ENCODE data around the gene AMH. TPM values are rescaled to one million over a fixed set of nuclear protein-coding genes. Genes with fewer than 3 reads are reported as not detected.

Gene AMH
- total RNA-seq, 1 donor from 2014 or later: 1.5 TPM

DNA sequence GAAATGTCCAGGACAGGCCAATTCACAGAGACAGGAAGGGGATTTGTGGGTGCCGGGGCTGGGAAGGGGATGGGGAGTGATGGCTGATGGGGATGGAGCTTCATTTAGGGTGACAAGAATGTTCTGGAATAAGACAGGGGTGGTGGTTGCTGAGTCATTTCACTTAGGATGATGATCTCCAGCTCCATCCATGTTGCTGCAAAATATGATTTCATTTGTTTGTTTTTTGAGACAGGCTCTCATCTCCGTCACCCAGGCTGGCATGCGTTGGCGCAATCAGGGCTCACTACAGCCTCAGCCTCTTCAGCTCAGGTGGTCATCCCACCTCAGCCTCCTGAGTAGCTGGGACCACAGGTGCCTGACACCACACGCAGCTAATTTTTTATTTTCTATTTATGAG lies 10.2 kb downstream of the AMH start:
- DNase-seq (ENCODE audit: low spot score): no peak
- intact Hi-C loops (cut with DNase I): no loop called here

DNA sequence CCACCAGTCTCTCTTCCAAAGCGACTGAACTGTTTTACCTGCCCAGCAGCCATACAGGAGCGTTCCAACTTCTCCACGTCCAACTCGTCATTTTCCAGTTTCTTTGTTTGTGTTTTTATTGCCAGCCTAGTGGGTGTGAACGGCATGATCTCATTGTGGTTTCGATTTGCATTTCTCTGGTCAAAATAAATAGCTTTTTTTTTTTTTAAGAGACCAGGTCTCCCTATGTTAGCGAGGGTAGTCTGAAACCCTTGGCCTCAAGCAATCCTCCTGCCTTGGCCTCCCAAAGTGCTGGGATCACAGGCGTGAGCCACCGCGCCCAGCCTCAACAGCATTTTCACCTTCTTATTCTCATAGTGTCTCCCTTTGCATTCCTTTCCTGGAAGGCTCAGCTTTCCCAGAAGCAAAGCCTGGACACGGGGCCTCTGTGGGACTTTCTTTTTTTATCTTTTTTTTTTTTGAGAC lies 11.2 kb downstream of the AMH start:
- intact Hi-C loops (cut with DNase I): no loop called here
- no peak for DNase-seq (ENCODE audit: low spot score)

DNA sequence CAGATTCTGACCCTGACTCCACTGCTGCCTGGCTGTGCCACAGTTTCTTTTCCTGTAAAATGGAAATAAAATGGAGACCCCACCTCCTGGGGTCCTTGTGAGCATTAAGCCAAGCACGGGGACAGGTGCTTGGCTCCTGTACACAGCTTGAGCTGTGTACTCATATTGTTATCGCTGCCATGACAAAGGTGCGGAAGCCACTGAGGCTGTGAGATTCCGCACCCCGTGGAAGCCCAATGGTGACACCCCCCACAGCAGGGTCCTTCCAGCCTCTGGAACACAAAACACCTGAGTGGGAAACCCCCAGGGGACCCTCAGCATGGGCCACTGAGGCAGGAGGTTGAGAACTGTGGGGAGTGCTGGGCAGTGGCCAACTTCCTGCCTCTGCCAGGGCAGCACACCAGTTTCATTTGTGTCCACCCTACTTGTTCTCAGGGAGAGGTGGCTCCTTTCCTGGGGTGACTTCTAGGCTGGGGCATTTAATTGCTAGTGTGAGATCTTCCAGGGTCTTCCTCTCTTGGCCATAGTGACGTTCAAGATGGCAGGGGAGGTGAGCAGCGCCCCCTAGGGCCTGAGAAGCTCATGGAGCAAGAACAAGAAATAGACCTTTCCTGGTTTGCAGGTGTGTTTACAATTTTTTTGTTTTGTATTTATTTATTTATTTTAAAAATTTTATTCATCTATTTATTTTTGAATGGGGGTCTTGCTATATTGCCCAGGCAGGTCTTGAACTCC lies 12.5 kb downstream of the AMH start:
- DNase-seq (ENCODE audit: low spot score): no peak
- intact Hi-C loops (cut with DNase I): no loop called here

GRCh38 chr19:2266183-2266993 lies 17.3 kb downstream of the AMH start:
- DNase-seq (ENCODE audit: low spot score): peak; percentile 94
- intact Hi-C loops (cut with DNase I): no loop called here

- intact Hi-C loops (cut with DNase I): no loop called here
- DNase-seq (ENCODE audit: low spot score): no peak
Measured at GRCh38 chr19:2268480-2268830, 19.3 kb downstream of the AMH start.

- intact Hi-C loops (cut with DNase I): loop anchor here (1.0 kb wide), 1 partner anchor 33 kb away; the partner anchor contains the start of genes PLEKHJ1 and SF3A2
- no peak for DNase-seq (ENCODE audit: low spot score)
Measured at GRCh38 chr19:2268861-2269243, 19.7 kb downstream of the AMH start.

DNA sequence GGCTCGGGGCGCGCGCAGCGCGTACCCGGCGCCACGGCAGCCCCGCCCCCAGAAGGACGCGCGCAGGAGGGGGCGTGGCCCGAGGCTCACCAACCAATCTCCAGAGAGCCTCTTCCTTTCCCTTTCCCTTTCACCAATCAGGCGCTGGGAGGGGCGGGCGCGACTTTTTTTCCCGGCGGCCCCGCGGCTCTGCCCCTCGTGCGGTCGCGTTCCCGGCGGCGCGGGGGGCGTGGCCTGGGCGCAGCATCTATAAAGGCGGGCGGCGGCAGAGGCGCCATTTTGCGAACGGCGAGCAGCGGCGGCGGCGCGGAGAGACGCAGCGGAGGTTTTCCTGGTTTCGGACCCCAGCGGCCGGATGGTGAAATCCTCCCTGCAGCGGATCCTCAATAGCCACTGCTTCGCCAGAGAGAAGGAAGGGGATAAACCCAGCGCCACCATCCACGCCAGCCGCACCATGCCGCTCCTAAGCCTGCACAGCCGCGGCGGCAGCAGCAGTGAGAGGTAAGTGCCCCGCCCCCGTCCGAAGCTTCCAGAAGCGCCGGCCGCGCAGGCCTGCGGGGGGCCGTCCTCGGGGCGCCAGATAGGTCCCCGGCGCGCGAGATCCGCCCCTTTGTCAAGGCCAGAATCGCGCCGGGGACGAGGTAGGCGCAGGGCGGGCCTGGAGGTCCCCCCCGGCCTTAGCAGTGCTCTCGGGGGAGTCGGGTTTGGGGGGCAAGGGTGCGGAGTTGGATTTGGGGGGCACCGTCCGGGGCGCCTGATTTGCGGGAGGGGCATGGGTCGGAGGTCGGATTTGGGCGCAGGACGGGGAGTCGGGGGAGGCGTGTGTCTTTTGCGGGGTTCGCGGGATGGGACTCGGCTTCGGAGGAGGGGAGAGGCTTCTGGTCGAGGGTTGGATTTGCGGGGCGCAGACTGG lies 20.4 kb downstream of the AMH start:
- DNase-seq (ENCODE audit: low spot score): peak; percentile 99
- intact Hi-C loops (cut with DNase I): loop anchor here (1.0 to 10.0 kb wide), 3 partner anchors 33 to 345 kb away; partner anchors contain the start of genes DOT1L, PLEKHJ1 and SF3A2

DNA sequence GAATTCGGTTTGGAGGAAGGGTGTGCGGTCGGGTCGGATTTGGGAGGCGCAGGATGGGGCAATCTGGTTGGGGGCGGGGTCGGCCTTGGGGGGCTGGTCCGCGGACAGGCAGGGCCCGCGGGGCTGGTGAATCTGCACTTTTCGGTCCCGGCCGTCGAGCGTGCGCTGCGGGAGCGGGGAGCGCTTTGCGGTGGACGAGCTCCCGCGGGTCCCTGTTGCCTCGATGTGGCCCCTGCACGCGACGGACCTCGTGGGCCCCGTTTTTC lies 21.0 kb downstream of the AMH start:
- peak; percentile 84 for DNase-seq (ENCODE audit: low spot score)
- intact Hi-C loops (cut with DNase I): loop anchor here (2.0 to 10.0 kb wide), 2 partner anchors 107 to 345 kb away; partner anchors contain the start of gene DOT1L

- peak; percentile 95 for DNase-seq (ENCODE audit: low spot score)
- intact Hi-C loops (cut with DNase I): loop anchor here (2.0 to 10.0 kb wide), 2 partner anchors 108 to 344 kb away; partner anchors contain the start of gene DOT1L
Measured at GRCh38 chr19:2270423-2271233, 21.5 kb downstream of the AMH start.

DNA sequence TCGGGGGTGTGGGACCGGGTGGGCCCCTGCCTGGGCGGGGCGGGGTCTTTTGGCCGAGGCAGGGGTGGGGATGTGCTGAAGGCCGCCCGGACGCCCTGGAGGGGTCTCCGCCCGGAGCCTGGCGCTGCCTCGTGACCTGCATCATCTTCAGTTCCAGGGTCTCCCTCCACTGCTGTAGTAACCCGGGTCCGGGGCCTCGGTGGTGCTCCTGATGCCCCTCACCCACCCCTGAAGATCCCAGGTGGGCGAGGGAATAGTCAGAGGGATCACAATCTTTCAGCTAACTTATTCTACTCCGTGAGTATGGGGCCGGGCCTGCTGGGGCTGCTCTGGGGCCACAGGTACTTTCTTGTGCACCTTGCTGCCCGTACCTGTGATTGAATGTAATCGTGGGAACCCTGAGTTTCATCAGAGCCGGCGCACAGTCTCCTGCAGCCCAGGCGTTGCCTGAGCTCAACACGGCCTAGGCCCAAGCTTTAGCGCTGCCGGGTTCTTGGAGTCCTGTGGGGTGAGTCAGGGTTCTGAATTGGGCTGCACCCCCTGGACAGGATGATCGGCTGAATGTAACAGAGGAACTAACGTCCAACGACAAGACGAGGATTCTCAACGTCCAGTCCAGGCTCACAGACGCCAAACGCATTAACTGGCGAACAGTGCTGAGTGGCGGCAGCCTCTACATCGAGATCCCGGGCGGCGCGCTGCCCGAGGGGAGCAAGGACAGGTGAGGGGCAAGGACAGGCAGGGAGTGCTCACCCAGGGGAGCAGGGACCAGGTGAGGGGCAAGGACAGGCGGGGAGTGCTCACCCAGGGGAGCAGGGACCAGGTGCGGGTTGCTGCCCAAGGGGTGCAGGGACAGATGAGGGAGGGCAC lies 22.3 kb downstream of the AMH start:
- intact Hi-C loops (cut with DNase I): loop anchor here (2.0 to 10.0 kb wide), 3 partner anchors 109 to 343 kb away; partner anchors contain the start of gene DOT1L
- no peak for DNase-seq (ENCODE audit: low spot score)

- intact Hi-C loops (cut with DNase I): loop anchor here (1.0 to 10.0 kb wide), 4 partner anchors 37 to 341 kb away; partner anchors contain the start of genes PLEKHJ1 and SF3A2
- DNase-seq (ENCODE audit: low spot score): peak; percentile 89
Measured at GRCh38 chr19:2273356-2274184, 24.4 kb downstream of the AMH start.

DNA sequence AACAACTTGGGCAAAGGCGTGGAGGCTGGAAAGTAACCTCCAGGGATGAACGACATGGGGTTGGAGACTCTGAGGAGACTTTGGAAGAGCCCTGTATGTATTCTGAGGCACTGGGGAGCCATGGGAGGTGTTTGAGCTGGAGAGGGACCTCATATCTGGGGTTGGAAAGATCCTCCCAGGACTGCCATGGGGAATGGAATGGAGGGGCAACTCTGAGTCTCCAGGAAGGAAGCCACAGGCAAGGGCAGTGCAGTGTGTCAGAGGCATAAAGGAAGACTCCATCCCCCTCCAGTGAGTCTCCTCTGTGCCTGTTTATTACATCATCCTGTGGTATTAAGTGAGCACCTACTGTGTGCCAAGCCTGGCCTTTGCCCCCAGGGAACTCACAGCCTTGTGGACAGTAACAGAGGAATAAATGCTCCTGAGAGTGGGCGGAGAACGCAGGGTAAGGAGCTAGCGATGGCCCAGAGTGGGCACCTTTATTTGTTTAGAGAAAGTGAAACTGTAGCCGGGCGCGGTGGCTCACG lies 25.1 kb downstream of the AMH start:
- intact Hi-C loops (cut with DNase I): loop anchor here (2.0 to 10.0 kb wide), 2 partner anchors 43 to 341 kb away; no protein-coding TSS in a partner anchor
- no peak for DNase-seq (ENCODE audit: low spot score)

GRCh38 chr19:2274931-2275535 lies 25.9 kb downstream of the AMH start:
- DNase-seq (ENCODE audit: low spot score): no peak
- intact Hi-C loops (cut with DNase I): loop anchor here (2.0 to 10.0 kb wide), 3 partner anchors 42 to 340 kb away; no protein-coding TSS in a partner anchor

- intact Hi-C loops (cut with DNase I): loop anchor here (2.0 to 10.0 kb wide), 3 partner anchors 41 to 339 kb away; no protein-coding TSS in a partner anchor
- DNase-seq (ENCODE audit: low spot score): no peak
Measured at GRCh38 chr19:2275588-2276428, 26.7 kb downstream of the AMH start.

- intact Hi-C loops (cut with DNase I): loop anchor here (5.0 to 10.0 kb wide), 2 partner anchors 116 to 338 kb away; no protein-coding TSS in a partner anchor
Measured at GRCh38 chr19:2276429-2276986, 27.4 kb downstream of the AMH start.

More at GRCh38 chr19:2276429-2276986, 27.4 kb downstream of the AMH start:
- DNase-seq (ENCODE audit: low spot score): no peak
